Left ventricle myocardium inferior (tissue), 1 donor: ENCODE results near the gene RIC8A. TPM values are rescaled to one million over a fixed set of nuclear protein-coding genes. Genes with fewer than 3 reads are reported as not detected.

ENCODE experiments used
- DNase-seq: peaks from one replicate; pipeline ENCODE4 v3.0.0-alpha.2; 2020
- H3K27ac ChIP-seq: fragments of 200-600 bp; replicated peaks from 2 replicates; pipeline ENCODE4 v1.8.0; 2021
- H3K27me3 ChIP-seq: fragments of 200-600 bp; 2 replicates; pipeline ENCODE4 v1.8.0; 2021; ENCODE audit warnings: low read depth
- H3K36me3 ChIP-seq: fragments of 200-600 bp; 2 replicates; pipeline ENCODE4 v1.8.0; 2021
- H3K4me1 ChIP-seq: fragments of 200-600 bp; 2 replicates; pipeline ENCODE4 v1.8.0; 2021
- H3K4me3 ChIP-seq: fragments of 200-600 bp; 2 replicates; pipeline ENCODE4 v1.8.0; 2021; ENCODE audit warnings: mild to moderate bottlenecking, moderate library complexity
- H3K9me3 ChIP-seq: fragments of 200-600 bp; replicated peaks from 2 replicates; pipeline ENCODE4 v1.8.0; 2021
- CTCF ChIP-seq: fragments of 200-600 bp; IDR thresholded peaks from 2 replicates; pipeline ENCODE4 v1.8.0; 2021; ENCODE audit warnings: antibody characterized with exemption, mild to moderate bottlenecking, borderline replicate concordance
- intact Hi-C: fragments of 100-400 bp; cut with micrococcal nuclease; formaldehyde crosslinking; loops from one replicate; pipeline ENCODE4 v1.11.0; 2022
- total RNA-seq: library from RNA; stranded (reverse); fragmentation: NEBNext Ultra II Directional; extraction: Animal tissue kit (Norgen Biotek cat#: 25700); gene quantifications from one replicate; pipeline ENCODE4 v1.2.1, GENCODE V29; 2021
- donor health status: DM: no; HTN: yes; CAD: no; lungs with severe emphysema.

The RIC8A gene
- total RNA-seq, 1 donor from 2014 or later, result 46.1 TPM

- Histone ChIP-seq H3K36me3 (peaks cover 3% of the 10 kb centered on the region), H3K27me3 (no peaks in the 10 kb centered on the region), H3K4me1 (no peaks in the 10 kb centered on the region), H3K9me3 (no peaks in the 10 kb centered on the region), H3K4me3 (no peak overlapping the region), H3K27ac (no peak overlapping the region)
- intact Hi-C loops, result no loop called here
- no peak for TF ChIP-seq CTCF
- no peak for DNase-seq
Observed at GRCh38 chr11:196786-197731, 10.4 kb upstream of the RIC8A start.

GRCh38 chr11:197741-198235 is 9.7 kb upstream of the RIC8A start:
- Histone ChIP-seq H3K27ac (no peak overlapping the region), H3K36me3 (peaks cover 4% of the 10 kb centered on the region), H3K27me3 (no peaks in the 10 kb centered on the region), H3K9me3 (no peaks in the 10 kb centered on the region), H3K4me3 (no peak overlapping the region), H3K4me1 (no peaks in the 10 kb centered on the region)
- no peak for DNase-seq
- intact Hi-C loops, result no loop called here
- no peak for TF ChIP-seq CTCF

GRCh38 chr11:198236-198806 is 9.2 kb upstream of the RIC8A start:
- intact Hi-C loops, result no loop called here
- Histone ChIP-seq H3K4me3 (no peak overlapping the region), H3K27me3 (no peaks in the 10 kb centered on the region), H3K27ac (no peak overlapping the region), H3K36me3 (peaks cover 9% of the 10 kb centered on the region), H3K9me3 (no peaks in the 10 kb centered on the region), H3K4me1 (peaks cover 3% of the 10 kb centered on the region)
- no peak for TF ChIP-seq CTCF
- no peak for DNase-seq

GRCh38 chr11:199004-199581 is 8.4 kb upstream of the RIC8A start:
- DNase-seq, result no peak
- Histone ChIP-seq H3K27ac (no peak overlapping the region), H3K4me3 (no peak overlapping the region), H3K36me3 (peaks cover 17% of the 10 kb centered on the region), H3K4me1 (peaks cover 11% of the 10 kb centered on the region), H3K27me3 (no peaks in the 10 kb centered on the region), H3K9me3 (no peaks in the 10 kb centered on the region)
- intact Hi-C loops, result no loop called here
- no peak for TF ChIP-seq CTCF

GRCh38 chr11:199782-200181 is 7.7 kb upstream of the RIC8A start:
- no peak for TF ChIP-seq CTCF
- no peaks in the 10 kb centered on the region for H3K9me3 ChIP-seq
- H3K4me1 ChIP-seq, result peaks cover 18% of the 10 kb centered on the region
- DNase-seq, result no peak
- no peak overlapping the region for H3K27ac ChIP-seq
- no peak overlapping the region for H3K4me3 ChIP-seq
- H3K36me3 ChIP-seq, result peaks cover 24% of the 10 kb centered on the region
- H3K27me3 ChIP-seq, result no peaks in the 10 kb centered on the region
- intact Hi-C loops, result no loop called here
